B cell (primary cell): ENCODE measurements around the gene H1-8. TPM values are rescaled to one million over a fixed set of nuclear protein-coding genes. Genes with fewer than 3 reads are reported as not detected.

Source experiments
- ATAC-seq: fragments of 200-7000 bp; cut with Tn5 transposase; one replicate; pipeline ENCODE4 v1.10.0; 2021; ENCODE audit warnings: low read depth, mild to moderate bottlenecking, moderate number of reproducible peaks, moderate library complexity
- CTCF ChIA-PET: fragments of 350-600 bp; sonication (Branson Sonifier 250); formaldehyde crosslinking; loops from one replicate; lab custom pipeline; 2021; ENCODE audit warnings: antibody characterized with exemption, inconsistent platforms; lab: Charles Lee
- POLR2A ChIA-PET: fragments of 350-600 bp; sonication (Branson Sonifier 250); formaldehyde crosslinking; loops from one replicate; lab custom pipeline; 2021; ENCODE audit warnings: antibody characterized with exemption; lab: Charles Lee
- DNase-seq: peaks from one replicate; pipeline ENCODE4 v3.0.0; 2013
- H2AFZ ChIP-seq: 2 replicates; pipeline ENCODE4 v1.6.1; 2012; ENCODE audit warnings: mild to moderate bottlenecking, low read depth, low read length; ENCODE audit not compliant: insufficient read depth, poor library complexity, severe bottlenecking
- H3K27ac ChIP-seq, 2 donors: 1 replicate in 1 of 2; 2 replicates in 1 of 2; pipeline ENCODE4 v1.5.1; 2012 to 2013; ENCODE audit warnings: low read length in 2 of 2, mild to moderate bottlenecking in 2 of 2, moderate library complexity in 1 of 2
- H3K27me3 ChIP-seq, 4 experiments: fragments of 200-600 bp in 1 of 4; sonication (generic) in 1 of 4; replicated peaks in 1 of 4; 1 replicate in 2 of 4; 2 replicates in 2 of 4; pipeline versions ENCODE4 v1.6.1 to v1.7.0; 2013 to 2016; ENCODE audit warnings: low read length in 3 of 4, mild to moderate bottlenecking in 2 of 4, mixed read lengths in 1 of 4, moderate library complexity in 1 of 4; ENCODE audit not compliant: insufficient read depth in 4 of 4, control insufficient read depth in 3 of 4; ENCODE audit errors: control extremely low read depth in 1 of 4
- H3K36me3 ChIP-seq, 2 experiments: replicated peaks in 1 of 2; 1 replicate in 1 of 2; 2 replicates in 1 of 2; pipeline versions ENCODE4 v1.6.1 to v1.7.1; 2013; ENCODE audit warnings: low read length in 1 of 2; ENCODE audit not compliant: insufficient read depth in 2 of 2, control insufficient read depth in 1 of 2; ENCODE audit errors: control extremely low read depth in 1 of 2, extremely low read depth in 1 of 2
- H3K4me1 ChIP-seq, 2 donors: fragments of 200-600 bp in 1 of 2; sonication (generic) in 1 of 2; 1 replicate in 1 of 2; 2 replicates in 1 of 2; pipeline versions ENCODE4 v1.5.1 to v1.6.1; 2013 to 2017; ENCODE audit warnings: low read length in 2 of 2; ENCODE audit not compliant: control insufficient read depth in 2 of 2, insufficient read depth in 2 of 2
- H3K4me2 ChIP-seq: replicated peaks from 2 replicates; pipeline ENCODE3; 2012; ENCODE audit warnings: mild to moderate bottlenecking, low read depth, low read length; ENCODE audit not compliant: poor library complexity, severe bottlenecking
- H3K4me3 ChIP-seq, 5 experiments: fragments of 200-600 bp in 1 of 5; sonication (generic) in 1 of 5; 1 replicate in 3 of 5; 2 replicates in 2 of 5; pipeline versions ENCODE4 v1.5.1 to v1.7.0; 2011 to 2016; ENCODE audit warnings: low read length in 4 of 5, mild to moderate bottlenecking in 4 of 5, low read depth in 2 of 5, control low read depth in 1 of 5, moderate library complexity in 1 of 5; ENCODE audit not compliant: insufficient read depth in 1 of 5; ENCODE audit errors: control extremely low read depth in 1 of 5, extremely low read depth in 1 of 5
- H3K79me2 ChIP-seq: fragments of 200-600 bp; sonication (generic); one replicate; pipeline ENCODE4 v1.6.0; 2016; ENCODE audit warnings: low read length; ENCODE audit not compliant: control insufficient read depth, insufficient read depth
- H3K9ac ChIP-seq: fragments of 200-600 bp; sonication (generic); 2 replicates; pipeline ENCODE4 v1.6.1; 2017; ENCODE audit warnings: mild to moderate bottlenecking, low read length, moderate library complexity
- H3K9me3 ChIP-seq, 3 donors: one replicate each; pipeline versions ENCODE4 v1.6.1 to v1.7.1; 2013; ENCODE audit warnings: low read length in 2 of 3; ENCODE audit not compliant: control insufficient read depth in 2 of 3, insufficient read depth in 1 of 3; ENCODE audit errors: control extremely low read depth in 1 of 3
- H4K20me1 ChIP-seq: 2 replicates; pipeline ENCODE4 v1.6.0; 2012; ENCODE audit warnings: mild to moderate bottlenecking, low read length; ENCODE audit not compliant: insufficient read depth, control insufficient read depth, poor library complexity, severe bottlenecking
- H3K27ac Mint-ChIP-seq: one replicate; pipeline ENCODE4 v1.8.0; 2021; ENCODE audit warnings: mixed read lengths
- H3K27me3 Mint-ChIP-seq: one replicate; pipeline ENCODE4 v1.8.0; 2021; ENCODE audit warnings: mixed read lengths
- H3K4me1 Mint-ChIP-seq: one replicate; pipeline ENCODE4 v1.8.0; 2021; ENCODE audit warnings: mixed read lengths
- H3K4me3 Mint-ChIP-seq: one replicate; pipeline ENCODE4 v1.8.0; 2021; ENCODE audit warnings: mixed read lengths
- H3K9me3 Mint-ChIP-seq: one replicate; pipeline ENCODE4 v1.8.0; 2022; ENCODE audit warnings: mixed read lengths; ENCODE audit not compliant: insufficient read depth
- EZH2 ChIP-seq: IDR thresholded peaks from 2 replicates; pipeline ENCODE4 v1.6.1; 2012; ENCODE audit warnings: borderline replicate concordance, low read depth, mild to moderate bottlenecking, moderate library complexity, low read length; ENCODE audit not compliant: insufficient read depth, poor library complexity, severe bottlenecking
- WGBS: methylation state at CpG from one replicate; pipeline ENCODE4 v1.1.5; 2013; ENCODE audit warnings: missing lambda C conversion rate; ENCODE audit not compliant: insufficient coverage; 5-methylcytosine and 5-hydroxymethylcytosine counted together
- intact Hi-C: fragments of 100-400 bp; cut with micrococcal nuclease; formaldehyde crosslinking; loops from one replicate; pipeline ENCODE4 v1.10.0; 2022
- polyA plus RNA-seq: library from polyadenylated mRNA; depleted of rRNA; stranded (reverse); fragments of >200 nt; gene quantifications from 2 replicates; pipeline ENCODE4 v1.2.3, GENCODE V29; 2012
- total RNA-seq, 2 donors: library from RNA; stranded (reverse); fragments of 120-200 nt in 1 of 2; gene quantifications; 1 replicate in 1 of 2; 2 replicates in 1 of 2; pipeline versions ENCODE4 v1.2.3 to v1.2.4, GENCODE V29; 2013 to 2022
- TF ChIP-seq, protein P1 (sequence below): fragments of 200-600 bp; IDR thresholded peaks from one replicate; pipeline ENCODE4 v1.8.0; 2022; ENCODE audit warnings: antibody characterized with exemption, mild to moderate bottlenecking

H1-8 gene
- total and polyA plus RNA-seq, 2 donors (not counting 1 experiment from before 2014, with no cell fraction given): not detected

- intact Hi-C loops: no loop called here
- Histone ChIP-seq H3K36me3 (no peaks in the 10 kb centered on the region), H2AFZ (no peak overlapping the region), H3K27ac (no peak overlapping the region), H3K9ac (no peak overlapping the region), H3K4me2 (no peak overlapping the region), H3K27me3 (no peaks in the 10 kb centered on the region), H3K4me3 (no peak overlapping the region), H3K4me1 (no peaks in the 10 kb centered on the region), H3K9me3 (no peaks in the 10 kb centered on the region), H4K20me1 (no peaks in the 10 kb centered on the region), H3K79me2 (no peaks in the 10 kb centered on the region)
- ATAC-seq (no peak), DNase-seq (no peak)
- 98% methylated on average over 22 of the region's 24 CpGs for WGBS
- H3K27ac Mint-ChIP-seq: no peak overlapping the region
- no peaks in the 10 kb centered on the region for H3K27me3 Mint-ChIP-seq
- TF ChIP-seq EZH2: no peak
- TF ChIP-seq, protein P1, sequence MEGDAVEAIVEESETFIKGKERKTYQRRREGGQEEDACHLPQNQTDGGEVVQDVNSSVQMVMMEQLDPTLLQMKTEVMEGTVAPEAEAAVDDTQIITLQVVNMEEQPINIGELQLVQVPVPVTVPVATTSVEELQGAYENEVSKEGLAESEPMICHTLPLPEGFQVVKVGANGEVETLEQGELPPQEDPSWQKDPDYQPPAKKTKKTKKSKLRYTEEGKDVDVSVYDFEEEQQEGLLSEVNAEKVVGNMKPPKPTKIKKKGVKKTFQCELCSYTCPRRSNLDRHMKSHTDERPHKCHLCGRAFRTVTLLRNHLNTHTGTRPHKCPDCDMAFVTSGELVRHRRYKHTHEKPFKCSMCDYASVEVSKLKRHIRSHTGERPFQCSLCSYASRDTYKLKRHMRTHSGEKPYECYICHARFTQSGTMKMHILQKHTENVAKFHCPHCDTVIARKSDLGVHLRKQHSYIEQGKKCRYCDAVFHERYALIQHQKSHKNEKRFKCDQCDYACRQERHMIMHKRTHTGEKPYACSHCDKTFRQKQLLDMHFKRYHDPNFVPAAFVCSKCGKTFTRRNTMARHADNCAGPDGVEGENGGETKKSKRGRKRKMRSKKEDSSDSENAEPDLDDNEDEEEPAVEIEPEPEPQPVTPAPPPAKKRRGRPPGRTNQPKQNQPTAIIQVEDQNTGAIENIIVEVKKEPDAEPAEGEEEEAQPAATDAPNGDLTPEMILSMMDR: no peak
- H3K4me1 Mint-ChIP-seq: no peaks in the 10 kb centered on the region
- no peaks in the 10 kb centered on the region for H3K9me3 Mint-ChIP-seq
- ChIA-PET CTCF (no interaction called here), POLR2A (no interaction called here)
- no peak overlapping the region for H3K4me3 Mint-ChIP-seq
Measured at GRCh38 chr3:129547241-129547640, 4.3 kb downstream of the H1-8 start.

DNA sequence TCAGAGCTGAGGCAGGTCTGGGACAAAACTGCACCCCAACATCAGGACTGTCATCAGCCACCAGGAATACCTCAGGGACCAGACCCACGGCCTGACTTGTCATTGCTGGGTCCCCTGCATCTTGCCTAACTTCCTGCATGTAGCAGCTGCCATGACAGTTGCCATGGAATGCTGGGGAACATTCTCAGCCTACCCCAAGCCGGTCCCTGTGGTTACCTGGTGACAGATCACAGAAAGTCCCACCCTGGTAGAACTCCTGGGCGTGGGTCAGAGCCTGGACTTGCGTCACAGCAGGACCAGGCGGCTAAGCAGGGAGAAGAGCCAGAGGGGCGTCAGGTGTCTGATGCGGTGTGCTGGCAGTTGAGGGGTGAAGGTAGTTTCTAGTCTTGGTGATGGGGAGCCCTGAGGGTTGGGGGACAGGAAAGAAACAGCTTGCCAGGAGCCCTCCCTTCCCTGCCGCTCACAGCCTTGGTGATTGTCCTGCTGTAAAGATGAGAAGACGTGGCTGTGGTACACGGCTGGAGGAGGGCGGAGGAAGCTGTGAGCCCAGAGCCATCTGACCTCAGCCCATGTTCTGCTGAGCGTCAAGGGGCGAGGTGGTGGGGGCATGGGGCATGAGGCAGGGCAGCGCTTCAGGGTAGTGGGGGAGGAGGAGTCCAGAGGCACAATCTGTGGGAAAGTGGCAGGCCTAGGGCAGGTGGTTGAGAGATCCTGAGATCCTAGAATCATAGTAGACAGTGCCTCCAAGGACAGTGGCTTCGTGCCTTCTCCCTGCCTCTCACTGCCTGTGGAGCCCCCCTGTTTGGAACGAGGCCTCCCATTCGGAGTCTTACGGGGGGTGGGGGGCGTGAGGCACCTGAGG is 5.4 kb downstream of the H1-8 start:
- DNase-seq (no peak), ATAC-seq (no peak)
- Histone ChIP-seq H3K4me3 (no peak overlapping the region), H3K4me2 (no peak overlapping the region), H3K4me1 (no peaks in the 10 kb centered on the region), H2AFZ (no peak overlapping the region), H3K79me2 (no peaks in the 10 kb centered on the region), H3K36me3 (no peaks in the 10 kb centered on the region), H3K27me3 (peaks cover 0 to 1% (median 0%) of the 10 kb centered on the region in 4 experiments), H3K27ac (no peak overlapping the region), H3K9ac (no peak overlapping the region), H4K20me1 (no peaks in the 10 kb centered on the region), H3K9me3 (no peaks in the 10 kb centered on the region)
- no peak overlapping the region for H3K27ac Mint-ChIP-seq
- ChIA-PET POLR2A (no interaction called here), CTCF (no interaction called here)
- TF ChIP-seq, protein P1: no peak
- no peak for TF ChIP-seq EZH2
- 91% methylated on average over 19 of the region's 19 CpGs for WGBS
- H3K27me3 Mint-ChIP-seq: peaks cover 5% of the 10 kb centered on the region
- H3K4me3 Mint-ChIP-seq: no peak overlapping the region
- intact Hi-C loops: no loop called here
- H3K4me1 Mint-ChIP-seq: no peaks in the 10 kb centered on the region
- no peaks in the 10 kb centered on the region for H3K9me3 Mint-ChIP-seq
